GM21360 (cell line): ENCODE measurements around the gene ABCC4.
A peak's percentile ranks its signal among the peaks of the same experiment; 100 is the strongest.
"Not testable (repeated sequence)": the region's sequence is repeated elsewhere in the genome, so short reads cannot be mapped to it uniquely, and the experiment has no call there.

Experiments
- ATAC-seq: cut with Tn5 transposase; IDR thresholded peaks from one replicate; pipeline ENCODE4 v1.9.1; 2021; ENCODE audit warnings: mild to moderate bottlenecking, moderate library complexity; ENCODE audit not compliant: unreplicated experiment

The ABCC4 gene

GRCh38 chr13:95167003-95167402, 134.2 kb downstream of the ABCC4 start:
- not testable (repeated sequence) for ATAC-seq

DNA sequence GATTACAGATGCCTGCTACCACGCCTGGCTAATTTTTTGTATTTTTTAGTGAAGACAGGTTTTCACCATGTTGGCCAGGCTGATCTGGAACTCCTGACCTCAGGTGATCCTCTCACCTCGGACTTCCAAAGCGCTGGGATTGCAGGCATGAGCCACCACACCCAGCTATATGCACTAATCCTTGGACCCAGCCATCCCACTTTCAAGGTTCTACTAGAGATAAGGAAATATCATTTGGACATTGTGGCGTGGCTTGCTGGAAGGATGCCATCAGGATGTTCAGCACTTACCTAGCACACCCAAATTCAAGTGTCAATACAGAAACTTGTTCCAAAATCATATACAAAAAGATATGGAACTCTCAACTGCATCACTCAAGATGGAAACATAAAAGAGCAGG, 136.4 kb downstream of the ABCC4 start:
- ATAC-seq: no peak

GRCh38 chr13:95160112-95160906, 140.9 kb downstream of the ABCC4 start:
- ATAC-seq: no peak

DNA sequence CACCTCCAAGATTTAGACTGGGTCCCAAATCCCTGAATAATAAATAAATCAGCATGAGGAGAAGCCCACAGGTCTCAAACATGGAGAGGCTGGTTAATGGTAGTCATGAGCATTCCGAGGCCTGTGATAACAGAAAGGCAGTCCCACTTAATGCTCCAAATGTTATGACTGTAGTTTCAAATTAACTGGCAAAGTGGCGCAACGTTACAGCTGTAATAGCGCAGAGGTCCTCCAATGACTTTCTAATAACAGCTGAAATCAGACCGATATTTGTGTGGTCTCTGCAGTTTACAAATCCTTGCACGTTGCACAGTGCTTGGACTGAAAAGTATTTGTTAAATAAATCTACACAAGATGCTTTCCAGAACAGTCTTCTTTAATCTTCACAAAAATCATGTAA, 141.8 kb downstream of the ABCC4 start:
- no peak for ATAC-seq

GRCh38 chr13:95156208-95156607, 145.0 kb downstream of the ABCC4 start:
- ATAC-seq: no peak

GRCh38 chr13:95155504-95155903, 145.7 kb downstream of the ABCC4 start:
- ATAC-seq: no peak

GRCh38 chr13:95155093-95155492, 146.2 kb downstream of the ABCC4 start:
- ATAC-seq: no peak

DNA sequence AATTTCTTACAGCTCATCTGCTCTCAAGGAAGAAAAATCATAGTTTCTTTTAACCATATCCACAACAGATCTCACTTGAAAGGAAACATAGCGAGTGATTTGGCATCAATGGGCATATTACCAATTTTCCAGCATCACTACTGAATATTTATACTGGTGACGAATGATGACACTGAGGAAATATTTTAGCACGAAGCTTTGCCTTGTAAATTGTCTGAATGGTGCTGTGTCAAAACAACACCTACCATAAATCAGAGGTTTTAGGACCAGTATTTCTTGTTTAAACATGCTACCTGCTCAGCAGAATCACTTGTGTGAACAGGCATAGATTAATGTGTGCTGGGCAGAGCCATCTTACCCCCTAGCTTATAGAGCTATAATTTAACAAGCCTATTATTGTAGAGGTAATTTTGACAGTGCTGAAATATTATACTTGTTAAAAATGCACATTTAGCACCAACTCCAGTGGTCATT, 146.8 kb downstream of the ABCC4 start:
- no peak for ATAC-seq

GRCh38 chr13:95153647-95154412, 147.4 kb downstream of the ABCC4 start:
- ATAC-seq: no peak

GRCh38 chr13:95151942-95152587, 149.2 kb downstream of the ABCC4 start:
- ATAC-seq: no peak

DNA sequence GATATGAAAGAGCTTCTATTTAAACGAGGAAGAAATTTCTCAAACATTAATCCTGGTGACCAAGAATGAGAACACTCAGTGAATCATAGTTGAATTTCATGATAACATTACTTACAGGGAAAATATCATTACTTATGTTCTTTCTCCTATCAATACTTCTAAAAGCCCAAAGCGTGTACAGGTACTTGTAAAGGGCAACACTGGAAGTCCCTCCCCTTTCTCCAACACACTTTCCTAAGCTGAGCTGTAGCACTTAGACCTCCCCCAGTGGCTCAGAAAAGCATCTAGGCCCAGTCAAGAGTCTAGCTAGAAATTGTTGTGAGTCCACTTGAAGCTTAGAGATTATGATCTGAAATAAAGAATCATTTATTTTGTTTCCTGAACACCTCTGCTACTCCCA, 150.7 kb downstream of the ABCC4 start:
- no peak for ATAC-seq

DNA sequence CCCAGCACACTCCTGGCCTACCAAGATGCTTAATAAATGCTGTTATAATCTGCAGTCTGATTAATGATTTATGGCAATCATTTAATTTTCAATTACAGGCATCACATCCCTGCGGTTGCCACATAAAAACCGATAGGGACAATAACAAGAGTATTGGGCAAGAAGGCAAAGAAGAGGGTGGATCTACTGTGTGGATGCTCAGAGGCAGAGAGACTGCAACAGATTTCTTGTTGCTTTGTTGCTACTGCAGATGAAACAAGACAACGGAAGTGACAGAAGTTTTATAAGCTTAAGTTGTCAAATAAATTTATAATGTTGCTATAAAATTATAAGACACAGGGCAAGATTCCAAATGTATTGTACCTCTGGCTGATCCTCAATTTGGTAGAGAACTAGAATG, 154.8 kb downstream of the ABCC4 start:
- ATAC-seq: no peak

GRCh38 chr13:95145587-95145986, 155.7 kb downstream of the ABCC4 start:
- no peak for ATAC-seq

DNA sequence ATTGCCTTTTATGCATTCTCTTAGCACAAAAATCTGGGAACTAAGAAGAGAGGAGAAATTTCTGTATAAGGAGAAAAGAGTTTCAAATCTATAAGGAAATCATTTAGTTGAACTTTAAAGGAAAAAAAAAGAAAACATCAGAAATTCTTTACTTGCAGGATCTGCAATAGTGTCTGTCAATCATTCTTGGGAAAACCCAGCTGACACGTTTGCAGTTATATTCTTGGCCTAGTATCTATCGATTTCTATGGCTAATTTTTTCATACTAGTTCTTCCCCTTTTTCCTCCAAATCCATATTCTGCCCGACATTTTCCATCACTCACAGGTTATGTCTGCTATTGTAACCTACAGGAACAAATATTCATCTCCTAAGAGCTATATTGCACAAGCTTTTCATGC, 160.7 kb downstream of the ABCC4 start:
- ATAC-seq: no peak

DNA sequence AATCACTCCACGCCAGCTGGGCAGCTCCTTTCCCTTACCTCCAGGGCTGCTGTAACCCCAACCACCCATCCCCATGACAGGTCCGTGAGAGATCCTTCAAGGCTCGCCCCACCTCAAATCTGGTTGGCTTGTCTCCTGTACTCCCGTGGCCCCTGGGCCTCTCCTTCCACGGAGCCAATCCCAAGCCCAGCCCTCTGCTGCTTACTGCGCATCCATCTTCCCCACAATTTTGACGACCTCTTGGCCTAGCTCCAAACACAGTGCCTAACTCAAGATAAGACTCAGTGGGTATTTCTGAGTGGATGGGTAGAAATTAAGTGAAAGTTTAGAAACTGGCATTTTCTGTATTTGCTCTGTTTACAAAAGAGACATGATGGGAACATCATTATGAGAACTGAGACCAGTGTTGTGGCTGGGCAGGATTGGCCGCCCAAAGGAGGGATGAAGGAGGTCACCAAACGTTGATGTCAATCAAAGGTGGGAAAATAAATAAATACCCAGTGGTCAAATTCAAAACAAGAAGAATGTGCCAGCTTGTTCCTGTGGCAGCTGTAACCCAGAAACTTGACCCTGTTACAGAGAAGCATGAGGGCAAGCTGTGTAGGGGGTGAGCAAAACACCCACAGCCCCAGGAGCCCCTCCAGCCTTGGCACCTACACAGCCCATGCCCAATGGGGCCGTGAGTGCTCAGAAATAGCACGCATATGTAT, 162.2 kb downstream of the ABCC4 start:
- ATAC-seq: no peak

- ATAC-seq: peak; percentile 96
Observed at GRCh38 chr13:95137096-95137495, 164.2 kb downstream of the ABCC4 start.

DNA sequence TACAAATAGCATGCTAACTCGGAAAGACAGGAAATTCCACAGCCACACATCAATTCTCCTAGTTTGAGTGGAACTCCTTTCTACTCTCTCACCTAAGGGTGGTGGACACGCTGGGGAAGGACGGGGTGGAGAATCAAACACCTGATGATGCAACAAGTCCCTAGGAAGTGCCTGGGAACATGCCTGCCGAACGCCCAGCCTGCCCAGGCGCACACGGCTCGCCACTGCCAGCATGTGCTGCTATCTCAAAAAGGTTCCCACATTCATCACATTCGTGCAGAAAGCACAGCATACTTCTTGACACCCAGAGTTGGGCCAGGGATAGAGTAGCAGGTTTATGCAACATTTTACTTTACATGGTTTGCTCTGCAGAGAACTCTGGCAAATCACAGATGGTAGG, 164.6 kb downstream of the ABCC4 start:
- peak; percentile 7 for ATAC-seq

DNA sequence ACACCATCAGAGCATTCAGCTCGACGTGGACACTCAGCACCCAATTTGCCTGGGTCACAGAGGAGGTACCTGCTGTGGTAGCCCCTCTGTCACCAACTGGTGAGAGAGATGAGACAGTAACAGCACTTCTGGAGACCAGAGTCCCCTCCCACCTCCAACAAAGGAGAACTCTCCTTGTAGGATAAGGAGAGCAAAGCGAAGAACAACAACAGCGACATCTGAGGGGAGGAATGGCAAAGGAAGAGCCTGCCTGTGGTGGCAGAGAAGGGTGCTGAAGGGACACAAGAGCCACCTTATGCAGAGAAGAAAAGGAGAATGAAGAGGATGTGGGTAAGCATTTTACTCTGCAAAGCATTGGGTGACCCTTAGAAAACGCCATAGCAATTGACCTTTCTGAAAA, 167.8 kb downstream of the ABCC4 start:
- no peak for ATAC-seq

GRCh38 chr13:95129004-95129403, 172.2 kb downstream of the ABCC4 start:
- ATAC-seq: no peak

DNA sequence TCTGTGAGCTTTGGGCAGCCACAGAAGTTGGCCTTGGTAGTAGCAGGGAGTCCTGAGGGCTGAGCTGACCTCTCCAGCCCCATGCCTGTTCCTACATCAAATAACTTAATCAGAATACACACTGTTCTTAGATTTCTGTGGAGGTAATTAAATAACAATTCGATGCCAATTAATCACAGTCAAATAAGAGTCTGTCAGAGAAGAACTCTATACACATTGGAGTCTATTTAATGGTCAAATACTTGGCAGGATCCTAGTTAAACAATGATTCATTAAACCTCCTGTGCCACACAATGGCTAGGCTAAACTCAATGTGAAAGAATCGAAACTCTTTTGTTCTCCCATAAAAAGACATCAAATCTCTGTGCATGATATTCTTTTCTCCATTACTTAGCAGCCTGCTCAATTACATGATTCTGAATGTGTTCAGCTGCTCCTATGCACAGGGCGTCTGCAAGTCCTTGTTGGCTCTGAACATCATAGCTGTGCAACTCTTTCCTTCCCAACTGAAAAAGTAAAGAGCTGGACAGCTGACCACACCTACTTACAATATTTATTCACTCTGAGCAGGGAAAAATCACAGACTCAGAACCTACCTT, 173.1 kb downstream of the ABCC4 start:
- no peak for ATAC-seq

DNA sequence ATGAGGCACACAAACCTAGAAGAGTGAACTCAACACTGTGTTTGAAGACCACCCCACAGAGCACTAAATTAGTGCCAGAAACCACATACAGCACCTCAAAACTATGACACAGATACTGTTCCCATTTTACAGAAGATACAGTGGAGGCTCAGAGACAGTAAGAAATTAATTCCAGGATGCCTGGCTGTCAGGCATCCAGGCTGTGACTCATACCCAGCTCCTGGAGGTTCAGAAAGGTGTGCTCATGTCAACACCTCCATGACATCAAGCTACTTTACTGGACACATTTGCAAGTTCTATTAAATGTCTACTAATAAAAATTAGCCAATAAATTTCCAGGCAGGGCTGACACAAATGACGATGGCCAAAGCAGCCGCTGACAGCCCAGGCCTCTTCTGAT, 176.3 kb downstream of the ABCC4 start:
- ATAC-seq: no peak
